Measurements from ENCODE around the gene MAN1A1.

The MAN1A1 gene

DNA sequence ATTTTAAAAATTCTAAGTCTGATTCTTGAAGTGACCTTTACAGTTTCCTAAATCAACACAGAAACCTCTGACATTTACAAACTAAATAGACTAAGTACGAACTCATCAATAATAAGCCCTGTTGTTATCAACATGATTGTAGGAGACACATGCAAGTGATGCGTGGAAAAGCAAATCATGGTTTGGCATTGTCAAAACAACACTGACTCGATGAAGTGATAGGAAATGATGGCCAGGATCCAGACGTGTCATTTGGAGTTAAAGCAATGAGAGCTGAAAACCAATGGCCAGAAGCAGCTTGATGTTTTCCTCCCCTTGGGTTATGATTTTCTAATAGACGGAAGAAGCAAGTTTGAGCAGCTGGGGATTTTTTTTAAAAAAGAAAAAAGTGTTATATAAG is 153.7 kb downstream of the MAN1A1 start:
- TF ChIP-seq SPI1 (IDR thresholded peaks at IDR 0.05; ENCODE audit: borderline replicate concordance, low read depth) (no peak), POLR2AphosphoS5 (IDR thresholded peaks at IDR 0.05; ENCODE audit: low read depth) (no peak), REST (IDR thresholded peaks at IDR 0.05; ENCODE audit: insufficient replicate concordance, low read depth) (no peak), GABPA (IDR thresholded peaks at IDR 0.05; ENCODE audit: low read depth) (no peak), CTCF (IDR thresholded peaks at IDR 0.05; ENCODE audit: insufficient read depth, low read length) (no peak)
- no peak overlapping the region for H3K27ac ChIP-seq (replicated peaks)
- no peak for DNase-seq (ENCODE audit: low read depth in 1 of 2, low spot score in 1 of 2)
- no peaks in the 10 kb centered on the region for H3K27me3 ChIP-seq (ENCODE audit: insufficient read depth, poor library complexity, severe bottlenecking)
- H3K4me3 ChIP-seq (replicated peaks; ENCODE audit: insufficient read depth, low read length), result no peak overlapping the region

DNA sequence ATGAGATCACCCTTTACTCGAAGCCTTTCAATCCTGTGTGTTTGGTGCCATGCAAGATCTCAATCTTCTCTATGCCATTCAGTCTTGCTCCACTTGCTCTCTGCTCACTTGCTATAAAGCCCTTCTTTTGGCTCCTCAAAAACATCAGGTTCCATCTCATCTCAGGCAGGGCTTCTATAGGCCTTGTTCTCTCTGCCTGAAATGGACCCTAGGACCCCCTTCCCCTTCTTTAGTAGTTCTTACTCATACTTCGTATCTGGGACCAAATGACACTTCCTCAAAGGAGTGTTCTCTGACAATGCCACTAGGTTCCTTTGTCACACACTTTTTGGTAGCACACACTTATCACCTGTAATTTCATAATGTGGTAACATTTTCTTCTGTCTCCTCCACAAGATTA is 154.4 kb downstream of the MAN1A1 start:
- DNase-seq (ENCODE audit: low read depth in 1 of 2, low spot score in 1 of 2), result no peak
- no peaks in the 10 kb centered on the region for H3K27me3 ChIP-seq (ENCODE audit: insufficient read depth, poor library complexity, severe bottlenecking)
- H3K27ac ChIP-seq (replicated peaks), result no peak overlapping the region
- H3K4me3 ChIP-seq (replicated peaks; ENCODE audit: insufficient read depth, low read length), result no peak overlapping the region
- TF ChIP-seq CTCF (IDR thresholded peaks at IDR 0.05; ENCODE audit: insufficient read depth, low read length) (no peak), REST (IDR thresholded peaks at IDR 0.05; ENCODE audit: insufficient replicate concordance, low read depth) (no peak), SPI1 (IDR thresholded peaks at IDR 0.05; ENCODE audit: borderline replicate concordance, low read depth) (no peak), POLR2AphosphoS5 (IDR thresholded peaks at IDR 0.05; ENCODE audit: low read depth) (no peak), GABPA (IDR thresholded peaks at IDR 0.05; ENCODE audit: low read depth) (no peak)

GRCh38 chr6:119193707-119194106 is 155.9 kb downstream of the MAN1A1 start:
- Histone ChIP-seq H3K27me3 (ENCODE audit: insufficient read depth, poor library complexity, severe bottlenecking) (no peaks in the 10 kb centered on the region), H3K27ac (replicated peaks) (no peak overlapping the region), H3K4me3 (replicated peaks; ENCODE audit: insufficient read depth, low read length) (no peak overlapping the region)
- no peak for TF ChIP-seq REST (IDR thresholded peaks at IDR 0.05; ENCODE audit: insufficient replicate concordance, low read depth)
- TF ChIP-seq CTCF (IDR thresholded peaks at IDR 0.05; ENCODE audit: insufficient read depth, low read length), result no peak
- TF ChIP-seq SPI1 (IDR thresholded peaks at IDR 0.05; ENCODE audit: borderline replicate concordance, low read depth), result no peak
- TF ChIP-seq POLR2AphosphoS5 (IDR thresholded peaks at IDR 0.05; ENCODE audit: low read depth), result no peak
- no peak for TF ChIP-seq GABPA (IDR thresholded peaks at IDR 0.05; ENCODE audit: low read depth)
- DNase-seq (ENCODE audit: low read depth in 1 of 2, low spot score in 1 of 2), result no peak

Measured in HL-60 (cell line).